WTC11 (cell line): ENCODE data around the gene TLX2. TPM values are rescaled to one million over a fixed set of nuclear protein-coding genes. Genes with fewer than 3 reads are reported as not detected.
A peak's percentile ranks its signal among the peaks of the same experiment; 100 is the strongest.

Source experiments
- ATAC-seq: fragments of 200-7000 bp; cut with Tn5 transposase; 2 replicates; pipeline ENCODE4 v1.10.0; 2021; ENCODE audit warnings: mild to moderate bottlenecking, moderate library complexity
- CTCF ChIA-PET: fragments of 300-600 bp; sonication (Branson Sonifier 250); formaldehyde crosslinking; loops from one replicate; lab custom pipeline; 2021; ENCODE audit warnings: antibody characterized with exemption; lab: Charles Lee
- POLR2A ChIA-PET: fragments of 350-600 bp; sonication (Branson Sonifier 250); formaldehyde crosslinking; loops from one replicate; lab custom pipeline; 2021; ENCODE audit warnings: antibody characterized with exemption; lab: Charles Lee
- DNase-seq: peaks from one replicate; pipeline ENCODE4 v3.0.0; 2021; ENCODE audit warnings: low spot score
- H3K27ac Mint-ChIP-seq: 2 replicates; pipeline ENCODE4 v1.8.0; 2021; ENCODE audit warnings: mixed read lengths
- H3K27me3 Mint-ChIP-seq: 2 replicates; pipeline ENCODE4 v1.8.0; 2021; ENCODE audit warnings: low read depth, mild to moderate bottlenecking, moderate library complexity, mixed read lengths
- H3K36me3 Mint-ChIP-seq: 2 replicates; pipeline ENCODE4 v1.8.0; 2021; ENCODE audit warnings: mixed read lengths
- H3K4me1 Mint-ChIP-seq: 2 replicates; pipeline ENCODE4 v1.8.0; 2022; ENCODE audit warnings: mixed read lengths
- H3K4me3 Mint-ChIP-seq: 2 replicates; pipeline ENCODE4 v1.8.0; 2021; ENCODE audit warnings: mild to moderate bottlenecking, moderate library complexity, mixed read lengths
- H3K9me3 Mint-ChIP-seq: 2 replicates; pipeline ENCODE4 v1.8.0; 2021; ENCODE audit warnings: mixed read lengths
- ATF2 ChIP-seq: sonication (generic); formaldehyde crosslinking; IDR thresholded peaks from 2 replicates; pipeline ENCODE4 v1.8.1; 2022; ENCODE audit warnings: low read depth, missing genetic modification reagents, borderline replicate concordance
- CBFB ChIP-seq: sonication (generic); formaldehyde crosslinking; IDR thresholded peaks from 2 replicates; pipeline ENCODE4 v1.8.1; 2022; ENCODE audit warnings: mild to moderate bottlenecking, low read depth, missing genetic modification reagents
- GABPB1 ChIP-seq: sonication (generic); formaldehyde crosslinking; IDR thresholded peaks from 2 replicates; pipeline ENCODE4 v1.8.1; 2023; ENCODE audit warnings: mild to moderate bottlenecking, missing genetic modification reagents
- JUN ChIP-seq: sonication (generic); formaldehyde crosslinking; IDR thresholded peaks from 2 replicates; pipeline ENCODE4 v1.8.0; 2023; ENCODE audit warnings: mild to moderate bottlenecking, missing genetic modification reagents
- NFATC4 ChIP-seq: fragments of 250-450 bp; sonication (Bioruptor Pico); IDR thresholded peaks from 2 replicates; pipeline ENCODE4 v1.9.0; 2021; ENCODE audit warnings: mild to moderate bottlenecking
- RORB ChIP-seq: fragments of 250-450 bp; sonication (Bioruptor Pico); IDR thresholded peaks from 2 replicates; pipeline ENCODE4 v1.9.0; 2021; ENCODE audit warnings: mild to moderate bottlenecking
- SMAD4 ChIP-seq: sonication (generic); formaldehyde crosslinking; IDR thresholded peaks from 2 replicates; pipeline ENCODE4 v1.8.0; 2022; ENCODE audit warnings: mild to moderate bottlenecking, missing genetic modification reagents
- ZNF138 ChIP-seq: sonication (generic); formaldehyde crosslinking; conservative IDR thresholded peaks from 2 replicates; pipeline ENCODE4 v1.8.1; 2022; ENCODE audit warnings: mild to moderate bottlenecking, moderate library complexity, missing genetic modification reagents
- total RNA-seq: library from RNA; stranded (reverse); gene quantifications from 3 replicates; pipeline ENCODE4 v1.2.3, GENCODE V29; 2021
- TF ChIP-seq, protein P1 (sequence below): sonication (generic); formaldehyde crosslinking; IDR thresholded peaks from 2 replicates; pipeline ENCODE4 v1.8.1; 2022; ENCODE audit warnings: mild to moderate bottlenecking, missing genetic modification reagents, moderate library complexity, borderline replicate concordance
- TF ChIP-seq, protein P2 (sequence below): fragments of 250-450 bp; sonication (Bioruptor Pico); IDR thresholded peaks from 2 replicates; pipeline ENCODE4 v1.8.0; 2021; ENCODE audit warnings: mild to moderate bottlenecking
- TF ChIP-seq, protein P3 (sequence below): sonication (generic); formaldehyde crosslinking; IDR thresholded peaks from 2 replicates; pipeline ENCODE4 v1.8.0; 2023; ENCODE audit warnings: mild to moderate bottlenecking, missing genetic modification reagents
- TF ChIP-seq, protein P4 (sequence below): sonication (generic); formaldehyde crosslinking; IDR thresholded peaks from 2 replicates; pipeline ENCODE4 v1.8.1; 2023; ENCODE audit warnings: mild to moderate bottlenecking, missing genetic modification reagents, borderline replicate concordance

TLX2 gene
- total RNA-seq, 1 experiment from 2014 or later = 0.26 TPM

DNA sequence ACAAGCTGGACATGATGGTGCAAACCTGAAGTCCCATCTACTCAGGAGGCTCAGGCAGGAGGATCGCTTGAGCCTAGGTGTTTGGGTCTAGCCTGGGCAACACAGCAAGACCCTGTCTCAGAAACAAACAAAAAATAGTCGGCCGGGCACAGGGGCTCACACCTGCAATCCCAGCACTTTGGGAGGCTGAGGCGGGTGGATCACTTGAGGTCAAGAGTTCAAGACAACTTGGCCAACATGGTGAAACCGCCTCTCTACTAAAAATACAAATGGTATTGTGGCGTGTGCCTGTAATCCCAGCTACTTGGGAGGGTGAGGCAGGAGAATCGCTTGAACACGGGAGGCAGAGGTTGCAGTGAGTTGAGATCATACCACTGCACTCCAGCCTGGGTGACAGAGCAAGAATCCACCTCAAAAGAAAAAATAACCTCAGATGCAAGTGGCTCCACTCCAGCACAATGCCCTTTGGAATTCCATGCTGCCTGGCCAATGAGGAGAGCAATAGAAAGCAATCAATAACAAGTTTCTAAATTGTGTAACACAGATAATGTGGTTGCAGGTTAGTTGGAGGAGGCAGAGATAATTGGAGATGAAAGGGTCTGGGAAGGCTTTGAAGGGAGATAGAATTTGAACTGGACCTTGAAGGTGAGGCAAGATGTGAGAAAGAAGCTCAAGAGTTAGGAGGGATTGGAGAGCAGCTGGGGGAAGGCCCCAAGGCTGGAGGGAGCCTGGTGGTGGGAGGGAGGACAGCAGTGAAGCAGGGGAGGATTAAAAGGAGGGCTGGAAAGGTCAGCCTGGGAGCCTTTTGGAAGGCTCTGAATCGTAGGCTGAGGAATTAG is 25.4 kb upstream of the TLX2 start (continued):
- TF ChIP-seq, protein P1, sequence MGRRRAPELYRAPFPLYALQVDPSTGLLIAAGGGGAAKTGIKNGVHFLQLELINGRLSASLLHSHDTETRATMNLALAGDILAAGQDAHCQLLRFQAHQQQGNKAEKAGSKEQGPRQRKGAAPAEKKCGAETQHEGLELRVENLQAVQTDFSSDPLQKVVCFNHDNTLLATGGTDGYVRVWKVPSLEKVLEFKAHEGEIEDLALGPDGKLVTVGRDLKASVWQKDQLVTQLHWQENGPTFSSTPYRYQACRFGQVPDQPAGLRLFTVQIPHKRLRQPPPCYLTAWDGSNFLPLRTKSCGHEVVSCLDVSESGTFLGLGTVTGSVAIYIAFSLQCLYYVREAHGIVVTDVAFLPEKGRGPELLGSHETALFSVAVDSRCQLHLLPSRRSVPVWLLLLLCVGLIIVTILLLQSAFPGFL (CRISPR knock-in tag) = 0 out of 2 replicates have a peak, but pooled peaks have one; percentile 57
- TF ChIP-seq ZNF138 (CRISPR knock-in tag) = no peak

- CTCF ChIA-PET = interaction anchor here (0.6 to 1.1 kb wide), 3 partner anchors 8 to 83 kb away, joined by 3 to 4 read pairs (median 3); no protein-coding TSS in a partner anchor
- POLR2A ChIA-PET = no interaction called here
- H3K4me1 Mint-ChIP-seq = no peaks in the 10 kb centered on the region
- DNase-seq (no peak), ATAC-seq (no peak)
- no peak overlapping the region for H3K27ac Mint-ChIP-seq
- TF ChIP-seq ATF2 (CRISPR knock-in tag) (no peak), CBFB (CRISPR knock-in tag) (no peak), SMAD4 (CRISPR knock-in tag) (no peak), NFATC4 (CRISPR knock-in tag) (no peak), GABPB1 (CRISPR knock-in tag) (no peak), ZNF138 (CRISPR knock-in tag) (no peak), RORB (CRISPR knock-in tag) (no peak)
- TF ChIP-seq, protein P2, sequence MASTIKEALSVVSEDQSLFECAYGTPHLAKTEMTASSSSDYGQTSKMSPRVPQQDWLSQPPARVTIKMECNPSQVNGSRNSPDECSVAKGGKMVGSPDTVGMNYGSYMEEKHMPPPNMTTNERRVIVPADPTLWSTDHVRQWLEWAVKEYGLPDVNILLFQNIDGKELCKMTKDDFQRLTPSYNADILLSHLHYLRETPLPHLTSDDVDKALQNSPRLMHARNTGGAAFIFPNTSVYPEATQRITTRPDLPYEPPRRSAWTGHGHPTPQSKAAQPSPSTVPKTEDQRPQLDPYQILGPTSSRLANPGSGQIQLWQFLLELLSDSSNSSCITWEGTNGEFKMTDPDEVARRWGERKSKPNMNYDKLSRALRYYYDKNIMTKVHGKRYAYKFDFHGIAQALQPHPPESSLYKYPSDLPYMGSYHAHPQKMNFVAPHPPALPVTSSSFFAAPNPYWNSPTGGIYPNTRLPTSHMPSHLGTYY (CRISPR knock-in tag) = no peak
- TF ChIP-seq, protein P3, sequence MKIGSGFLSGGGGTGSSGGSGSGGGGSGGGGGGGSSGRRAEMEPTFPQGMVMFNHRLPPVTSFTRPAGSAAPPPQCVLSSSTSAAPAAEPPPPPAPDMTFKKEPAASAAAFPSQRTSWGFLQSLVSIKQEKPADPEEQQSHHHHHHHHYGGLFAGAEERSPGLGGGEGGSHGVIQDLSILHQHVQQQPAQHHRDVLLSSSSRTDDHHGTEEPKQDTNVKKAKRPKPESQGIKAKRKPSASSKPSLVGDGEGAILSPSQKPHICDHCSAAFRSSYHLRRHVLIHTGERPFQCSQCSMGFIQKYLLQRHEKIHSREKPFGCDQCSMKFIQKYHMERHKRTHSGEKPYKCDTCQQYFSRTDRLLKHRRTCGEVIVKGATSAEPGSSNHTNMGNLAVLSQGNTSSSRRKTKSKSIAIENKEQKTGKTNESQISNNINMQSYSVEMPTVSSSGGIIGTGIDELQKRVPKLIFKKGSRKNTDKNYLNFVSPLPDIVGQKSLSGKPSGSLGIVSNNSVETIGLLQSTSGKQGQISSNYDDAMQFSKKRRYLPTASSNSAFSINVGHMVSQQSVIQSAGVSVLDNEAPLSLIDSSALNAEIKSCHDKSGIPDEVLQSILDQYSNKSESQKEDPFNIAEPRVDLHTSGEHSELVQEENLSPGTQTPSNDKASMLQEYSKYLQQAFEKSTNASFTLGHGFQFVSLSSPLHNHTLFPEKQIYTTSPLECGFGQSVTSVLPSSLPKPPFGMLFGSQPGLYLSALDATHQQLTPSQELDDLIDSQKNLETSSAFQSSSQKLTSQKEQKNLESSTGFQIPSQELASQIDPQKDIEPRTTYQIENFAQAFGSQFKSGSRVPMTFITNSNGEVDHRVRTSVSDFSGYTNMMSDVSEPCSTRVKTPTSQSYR (CRISPR knock-in tag) = no peak
- peaks cover 8% of the 10 kb centered on the region for H3K27me3 Mint-ChIP-seq
- peaks cover 51% of the 10 kb centered on the region for H3K36me3 Mint-ChIP-seq
- H3K4me3 Mint-ChIP-seq = no peak overlapping the region
- no peaks in the 10 kb centered on the region for H3K9me3 Mint-ChIP-seq
Measured at GRCh38 chr2:74489906-74490305, 24.3 kb upstream of the TLX2 start.

DNA sequence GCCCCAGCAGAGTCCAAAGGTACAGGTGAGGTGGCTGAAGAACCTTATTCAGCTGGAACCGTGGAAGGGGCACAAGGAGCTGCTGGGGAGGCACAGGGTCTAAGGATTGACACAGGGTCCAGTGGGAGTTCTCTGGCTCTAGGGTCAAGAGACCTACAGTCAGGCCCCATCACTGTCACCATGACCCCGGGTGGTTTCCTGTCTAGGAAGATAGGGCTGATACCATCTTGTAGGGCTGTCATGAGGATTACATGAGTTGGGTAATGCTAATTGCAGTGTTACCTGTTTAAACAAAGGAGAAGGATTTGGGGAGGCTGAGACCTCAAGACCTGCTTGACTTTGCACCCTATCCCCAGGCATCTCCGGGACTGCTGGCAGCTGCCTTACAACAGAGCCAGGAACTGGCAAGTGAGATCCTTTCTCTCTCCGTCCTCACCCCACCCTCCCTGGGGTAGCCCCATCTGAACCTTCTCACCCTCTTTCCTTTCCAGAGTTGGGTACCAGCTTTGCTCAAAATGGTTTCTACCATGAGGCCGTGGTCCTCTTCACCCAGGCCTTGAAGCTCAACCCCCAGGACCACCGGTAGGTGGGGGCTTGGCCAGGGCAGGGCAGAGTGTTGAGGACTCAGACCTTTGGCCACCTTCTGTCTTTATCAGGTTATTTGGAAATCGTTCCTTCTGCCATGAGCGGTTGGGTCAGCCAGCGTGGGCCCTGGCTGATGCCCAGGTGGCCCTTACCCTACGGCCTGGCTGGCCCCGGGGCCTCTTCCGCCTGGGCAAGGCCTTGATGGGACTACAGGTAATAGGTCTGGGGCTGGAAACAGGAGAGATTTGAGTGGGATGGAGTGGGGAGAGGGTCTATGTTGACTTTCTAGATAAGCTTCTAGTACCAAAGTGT is 22.4 kb upstream of the TLX2 start:
- ChIA-PET POLR2A (no interaction called here), CTCF (no interaction called here)
- peaks cover 40% of the 10 kb centered on the region for H3K36me3 Mint-ChIP-seq
- H3K27me3 Mint-ChIP-seq = peaks cover 28% of the 10 kb centered on the region
- TF ChIP-seq JUN (CRISPR knock-in tag) = no peak
- TF ChIP-seq, protein P4, sequence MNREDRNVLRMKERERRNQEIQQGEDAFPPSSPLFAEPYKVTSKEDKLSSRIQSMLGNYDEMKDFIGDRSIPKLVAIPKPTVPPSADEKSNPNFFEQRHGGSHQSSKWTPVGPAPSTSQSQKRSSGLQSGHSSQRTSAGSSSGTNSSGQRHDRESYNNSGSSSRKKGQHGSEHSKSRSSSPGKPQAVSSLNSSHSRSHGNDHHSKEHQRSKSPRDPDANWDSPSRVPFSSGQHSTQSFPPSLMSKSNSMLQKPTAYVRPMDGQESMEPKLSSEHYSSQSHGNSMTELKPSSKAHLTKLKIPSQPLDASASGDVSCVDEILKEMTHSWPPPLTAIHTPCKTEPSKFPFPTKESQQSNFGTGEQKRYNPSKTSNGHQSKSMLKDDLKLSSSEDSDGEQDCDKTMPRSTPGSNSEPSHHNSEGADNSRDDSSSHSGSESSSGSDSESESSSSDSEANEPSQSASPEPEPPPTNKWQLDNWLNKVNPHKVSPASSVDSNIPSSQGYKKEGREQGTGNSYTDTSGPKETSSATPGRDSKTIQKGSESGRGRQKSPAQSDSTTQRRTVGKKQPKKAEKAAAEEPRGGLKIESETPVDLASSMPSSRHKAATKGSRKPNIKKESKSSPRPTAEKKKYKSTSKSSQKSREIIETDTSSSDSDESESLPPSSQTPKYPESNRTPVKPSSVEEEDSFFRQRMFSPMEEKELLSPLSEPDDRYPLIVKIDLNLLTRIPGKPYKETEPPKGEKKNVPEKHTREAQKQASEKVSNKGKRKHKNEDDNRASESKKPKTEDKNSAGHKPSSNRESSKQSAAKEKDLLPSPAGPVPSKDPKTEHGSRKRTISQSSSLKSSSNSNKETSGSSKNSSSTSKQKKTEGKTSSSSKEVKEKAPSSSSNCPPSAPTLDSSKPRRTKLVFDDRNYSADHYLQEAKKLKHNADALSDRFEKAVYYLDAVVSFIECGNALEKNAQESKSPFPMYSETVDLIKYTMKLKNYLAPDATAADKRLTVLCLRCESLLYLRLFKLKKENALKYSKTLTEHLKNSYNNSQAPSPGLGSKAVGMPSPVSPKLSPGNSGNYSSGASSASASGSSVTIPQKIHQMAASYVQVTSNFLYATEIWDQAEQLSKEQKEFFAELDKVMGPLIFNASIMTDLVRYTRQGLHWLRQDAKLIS (CRISPR knock-in tag) = no peak
- no peaks in the 10 kb centered on the region for H3K4me1 Mint-ChIP-seq
- DNase-seq = no peak
- H3K9me3 Mint-ChIP-seq = no peaks in the 10 kb centered on the region
- H3K4me3 Mint-ChIP-seq = no peak overlapping the region
- ATAC-seq = no peak
- no peak overlapping the region for H3K27ac Mint-ChIP-seq
